GM23338 (cell line): ENCODE results near the gene CACNA2D2. TPM values are rescaled to one million over a fixed set of nuclear protein-coding genes. Genes with fewer than 3 reads are reported as not detected.

Source experiments
- ATAC-seq: fragments of 200-7000 bp; cut with Tn5 transposase; 3 replicates; pipeline ENCODE4 v1.9.1; 2020
- DNase-seq: peaks from one replicate; pipeline ENCODE4 v3.0.0-alpha.2; 2015; ENCODE audit warnings: low spot score
- H2AFZ ChIP-seq: fragments of 200-600 bp; sonication (generic); 2 replicates; pipeline ENCODE4 v1.8.0; 2016; ENCODE audit warnings: antibody characterized with exemption, mild to moderate bottlenecking, moderate library complexity
- H3F3A ChIP-seq: fragments of 200-600 bp; sonication (generic); replicated peaks from 2 replicates; pipeline ENCODE4 v1.8.0; 2017; ENCODE audit warnings: antibody characterized with exemption, mixed run types, low read depth
- H3K27ac ChIP-seq: fragments of 200-600 bp; sonication (generic); 2 replicates; pipeline ENCODE4 v1.6.1; 2016; ENCODE audit warnings: low read depth
- H3K27me3 ChIP-seq: fragments of 200-600 bp; sonication (generic); 2 replicates; pipeline ENCODE4 v1.8.0; 2016; ENCODE audit warnings: mild to moderate bottlenecking, mixed run types, moderate library complexity; ENCODE audit not compliant: insufficient read depth
- H3K36me3 ChIP-seq: fragments of 200-600 bp; sonication (generic); 2 replicates; pipeline ENCODE4 v1.8.0; 2016; ENCODE audit warnings: mild to moderate bottlenecking; ENCODE audit not compliant: insufficient read depth
- H3K4me1 ChIP-seq: fragments of 200-600 bp; sonication (generic); 2 replicates; pipeline ENCODE4 v1.8.0; 2016; ENCODE audit warnings: mild to moderate bottlenecking, moderate library complexity; ENCODE audit not compliant: insufficient read depth
- H3K4me2 ChIP-seq: fragments of 200-600 bp; sonication (generic); 2 replicates; pipeline ENCODE4 v1.7.1; 2017; ENCODE audit warnings: mixed run types
- H3K4me3 ChIP-seq: fragments of 200-600 bp; sonication (generic); 2 replicates; pipeline ENCODE4 v1.6.1; 2016; ENCODE audit warnings: mixed run types
- H3K79me2 ChIP-seq: fragments of 200-600 bp; sonication (generic); replicated peaks from 2 replicates; pipeline ENCODE4 v1.8.0; 2017; ENCODE audit warnings: mild to moderate bottlenecking; ENCODE audit not compliant: insufficient read depth
- H3K9me2 ChIP-seq: fragments of 200-600 bp; sonication (generic); 2 replicates; pipeline ENCODE4 v1.8.0; 2017; ENCODE audit not compliant: insufficient read depth
- H4K20me1 ChIP-seq: fragments of 200-600 bp; sonication (generic); replicated peaks from 2 replicates; pipeline ENCODE4 v1.8.0; 2017; ENCODE audit warnings: mild to moderate bottlenecking; ENCODE audit not compliant: insufficient read depth
- H3K27ac Mint-ChIP-seq: 2 replicates; pipeline ENCODE4 v1.8.0; 2020; ENCODE audit warnings: inconsistent platforms, mild to moderate bottlenecking, moderate library complexity, mixed read lengths
- H3K27me3 Mint-ChIP-seq: 3 replicates; pipeline ENCODE4 v1.8.0; 2022; ENCODE audit warnings: low read depth, mild to moderate bottlenecking, moderate library complexity, mixed read lengths, inconsistent platforms; ENCODE audit not compliant: insufficient read depth, poor library complexity
- H3K36me3 Mint-ChIP-seq: 3 replicates; pipeline ENCODE4 v1.8.0; 2021; ENCODE audit warnings: low read depth, mild to moderate bottlenecking, inconsistent platforms, moderate library complexity, mixed read lengths
- H3K4me1 Mint-ChIP-seq: 3 replicates; pipeline ENCODE4 v1.8.0; 2020; ENCODE audit warnings: mild to moderate bottlenecking, inconsistent platforms, mixed read lengths
- H3K4me3 Mint-ChIP-seq: 3 replicates; pipeline ENCODE4 v1.8.0; 2021; ENCODE audit warnings: moderate library complexity, mild to moderate bottlenecking, inconsistent platforms, mixed read lengths
- H3K9me3 Mint-ChIP-seq: 3 replicates; pipeline ENCODE4 v1.8.0; 2020; ENCODE audit warnings: moderate library complexity, mild to moderate bottlenecking, inconsistent platforms, mixed read lengths
- CREB1 ChIP-seq: fragments of 250-450 bp; sonication (Bioruptor Pico); IDR thresholded peaks from 2 replicates; pipeline ENCODE4 v1.5.0; 2020; ENCODE audit warnings: low read depth, mild to moderate bottlenecking, moderate library complexity
- CTCF ChIP-seq, 2 experiments: fragments of 200-600 bp in 1 of 2; sonication (generic) in 1 of 2; conservative IDR thresholded peaks; 2 replicates each; pipeline versions ENCODE4 v1.5.1 to v1.6.1; 2016 to 2017; ENCODE audit warnings: antibody characterized with exemption in 2 of 2, low read depth in 2 of 2, mild to moderate bottlenecking in 2 of 2, moderate library complexity in 1 of 2
- STAT1 ChIP-seq: IDR thresholded peaks from one replicate; pipeline ENCODE4 v1.6.1; 2016; ENCODE audit warnings: antibody characterized with exemption; ENCODE audit not compliant: unreplicated experiment
- ZNF462 ChIP-seq: fragments of 250-450 bp; sonication (Bioruptor Pico); IDR thresholded peaks from 2 replicates; pipeline ENCODE4 v1.5.0; 2020; ENCODE audit warnings: mild to moderate bottlenecking, moderate library complexity
- polyA plus RNA-seq: library from polyadenylated mRNA; unstranded; fragments of >200 nt; fragmentation: Nextera tagmentation; extraction: Ambion mirVana; gene quantifications from 2 replicates; pipeline ENCODE4 v1.2.1, GENCODE V29; 2016
- total RNA-seq: library from RNA; depleted of rRNA; stranded (reverse); fragments of >200 nt; shearing (Covaris generic); gene quantifications from 2 replicates; pipeline ENCODE4 v1.2.3, GENCODE V29; 2014

The CACNA2D2 gene
- total and polyA plus RNA-seq, 2 experiments from 2014 or later: 4.7 to 11.4 TPM

- Mint-ChIP-seq H3K9me3 (no peaks in the 10 kb centered on the region; the same call in 2 of the 3 replicates), H3K36me3 (peaks cover 8% of the 10 kb centered on the region), H3K4me1 (peaks cover 29% of the 10 kb centered on the region), H3K27ac (no peak overlapping the region), H3K27me3 (peaks cover 10% of the 10 kb centered on the region), H3K4me3 (no peak overlapping the region)
- ATAC-seq: no peak
- Histone ChIP-seq H3K9me2 (no peaks in the 10 kb centered on the region), H3K36me3 (no peaks in the 10 kb centered on the region), H4K20me1 (peaks cover 24% of the 10 kb centered on the region), H3K4me3 (no peak overlapping the region), H3K4me1 (peaks cover 13% of the 10 kb centered on the region; the same call in 1 of the 2 replicates), H3K27me3 (no peaks in the 10 kb centered on the region), H2AFZ (no peak overlapping the region), H3K79me2 (peaks cover 21% of the 10 kb centered on the region), H3K27ac (no peak overlapping the region), H3F3A (no peaks in the 10 kb centered on the region), H3K4me2 (no peak overlapping the region)
- TF ChIP-seq STAT1 (no peak), CREB1 (no peak), ZNF462 (CRISPR knock-in tag) (no peak), CTCF (conservative IDR thresholded peaks at IDR 0.05; ENCODE audit: low read depth in 2 of 2) (peak; percentile 9 to 44; a peak in 2 of 4 replicates)
- DNase-seq: no peak
Measured at GRCh38 chr3:50355829-50356552, 147.4 kb downstream of the CACNA2D2 start.
